ENCODE data around the gene MRPL37.
"Not testable (repeated sequence)": the region's sequence is repeated elsewhere in the genome, so short reads cannot be mapped to it uniquely, and the experiment has no call there.

Gene MRPL37

GRCh38 chr1:54228638-54229079 lies 28.7 kb downstream of the MRPL37 start:
- no peak for DNase-seq (ENCODE audit: low read depth)
- no peak for TF ChIP-seq MAX (IDR thresholded peaks at IDR 0.05; ENCODE audit: low read depth, low read length)
- H3K4me3 ChIP-seq (ENCODE audit: low read depth, low read length), result no peak overlapping the region

- peak; percentile 46 for DNase-seq (ENCODE audit: low read depth)
- H3K4me3 ChIP-seq (ENCODE audit: low read depth, low read length), result no peak overlapping the region
Observed at GRCh38 chr1:54229281-54229891, 29.4 kb downstream of the MRPL37 start.

GRCh38 chr1:54230507-54231339 lies 30.8 kb downstream of the MRPL37 start:
- no peak overlapping the region for H3K4me3 ChIP-seq (ENCODE audit: low read depth, low read length)
- DNase-seq (ENCODE audit: low read depth), result peak; percentile 59
- no peak for TF ChIP-seq MAX (IDR thresholded peaks at IDR 0.05; ENCODE audit: low read depth, low read length)
- no peak for TF ChIP-seq CTCF (IDR thresholded peaks at IDR 0.05; ENCODE audit: low read depth, low read length)
- TF ChIP-seq POLR2A (IDR thresholded peaks at IDR 0.05; ENCODE audit: extremely low read depth, insufficient read length), result no peak
- TF ChIP-seq MYC (IDR thresholded peaks at IDR 0.05; ENCODE audit: low read depth, low read length), result no peak

More at GRCh38 chr1:54229281-54229891, 29.4 kb downstream of the MRPL37 start:
- TF ChIP-seq MYC (IDR thresholded peaks at IDR 0.05; ENCODE audit: low read depth, low read length) (no peak), CTCF (IDR thresholded peaks at IDR 0.05; ENCODE audit: low read depth, low read length) (no peak), POLR2A (IDR thresholded peaks at IDR 0.05; ENCODE audit: extremely low read depth, insufficient read length) (no peak), MAX (IDR thresholded peaks at IDR 0.05; ENCODE audit: low read depth, low read length) (no peak)

GRCh38 chr1:54233196-54233595 lies 33.2 kb downstream of the MRPL37 start:
- not testable (repeated sequence) for H3K4me3 ChIP-seq (ENCODE audit: low read depth, low read length); DNase-seq (ENCODE audit: low read depth)

- no peak overlapping the region for H3K4me3 ChIP-seq (ENCODE audit: low read depth, low read length)
- TF ChIP-seq POLR2A (IDR thresholded peaks at IDR 0.05; ENCODE audit: extremely low read depth, insufficient read length) (no peak), MYC (IDR thresholded peaks at IDR 0.05; ENCODE audit: low read depth, low read length) (no peak), MAX (IDR thresholded peaks at IDR 0.05; ENCODE audit: low read depth, low read length) (no peak), CTCF (IDR thresholded peaks at IDR 0.05; ENCODE audit: low read depth, low read length) (no peak)
- DNase-seq (ENCODE audit: low read depth), result no peak
Observed at GRCh38 chr1:54234284-54234683, 34.3 kb downstream of the MRPL37 start.

- H3K4me3 ChIP-seq (ENCODE audit: low read depth, low read length), result no peak overlapping the region
- TF ChIP-seq MYC (IDR thresholded peaks at IDR 0.05; ENCODE audit: low read depth, low read length) (no peak), MAX (IDR thresholded peaks at IDR 0.05; ENCODE audit: low read depth, low read length) (no peak), CTCF (IDR thresholded peaks at IDR 0.05; ENCODE audit: low read depth, low read length) (no peak), POLR2A (IDR thresholded peaks at IDR 0.05; ENCODE audit: extremely low read depth, insufficient read length) (no peak)
- DNase-seq (ENCODE audit: low read depth), result no peak
Observed at GRCh38 chr1:54237586-54237985, 37.6 kb downstream of the MRPL37 start.

Data from NB4 (cell line).